ENCODE measurements around the gene SP2. TPM values are rescaled to one million over a fixed set of nuclear protein-coding genes. Genes with fewer than 3 reads are reported as not detected.

SP2 gene
- total RNA-seq, 6 experiments from 2014 or later, result 3.1 to 7.9 (median 5.5) TPM

GRCh38 chr17:47946516-47946915 is 50.5 kb downstream of the SP2 start:
- no CpG with 5 or more reads among the region's 6 CpGs for WGBS (ENCODE audit: insufficient coverage, low coverage, low lambda C conversion rate, missing lambda C conversion rate)
- TF ChIP-seq POLR2A (IDR thresholded peaks at IDR 0.05), result no peak
- Histone ChIP-seq H3K27me3 (no peaks in the 10 kb centered on the region), H3K36me3 (peaks cover 0 to 5% (median 0%) of the 10 kb centered on the region in 4 donors), H3K4me1 (peaks cover 2 to 86% (median 38%) of the 10 kb centered on the region in 4 donors), H3K27ac (peak overlapping the region; percentile 61 to 98 (median 86)), H3K4me3 (no peak overlapping the region), H3K9me3 (no peaks in the 10 kb centered on the region)
- intact Hi-C loops (cut with DNase I), result no loop called here
- no peak for ATAC-seq
- no peak for DNase-seq

GRCh38 chr17:47946929-47947397 is 50.9 kb downstream of the SP2 start:
- DNase-seq, result peak; percentile 79 to 86 (median 83)
- 29% methylated on average over 2 of the region's 2 CpGs for WGBS (ENCODE audit: insufficient coverage, low coverage, low lambda C conversion rate, missing lambda C conversion rate)
- intact Hi-C loops (cut with DNase I), result no loop called here
- no peaks in the 10 kb centered on the region for H3K27me3 ChIP-seq
- H3K4me1 ChIP-seq, result peaks cover 2 to 90% (median 40%) of the 10 kb centered on the region in 4 donors
- H3K9me3 ChIP-seq, result no peaks in the 10 kb centered on the region
- peak overlapping the region; percentile 61 to 98 (median 86) for H3K27ac ChIP-seq
- TF ChIP-seq POLR2A (IDR thresholded peaks at IDR 0.05), result no peak
- peak; percentile 77 to 88 (median 84) for TF ChIP-seq CTCF (IDR thresholded peaks at IDR 0.05)
- H3K4me3 ChIP-seq, result no peak overlapping the region
- ATAC-seq, result peak; percentile 58 to 68 (median 64)
- peaks cover 0 to 5% (median 0%) of the 10 kb centered on the region in 4 donors for H3K36me3 ChIP-seq

- ATAC-seq, result peak; percentile 62 to 76 (median 69)
- peak overlapping the region; percentile 86 to 98 (median 93) for H3K27ac ChIP-seq
- H3K4me1 ChIP-seq, result peaks cover 2 to 88% (median 37%) of the 10 kb centered on the region in 4 donors
- peaks cover 0 to under 1% (median 0%) of the 10 kb centered on the region in 4 donors for H3K36me3 ChIP-seq
- H3K9me3 ChIP-seq, result no peaks in the 10 kb centered on the region
- DNase-seq, result peak; percentile 81 to 94 (median 90)
- peak overlapping the region in 2 of 3 donors; percentile 39 to 52 for H3K4me3 ChIP-seq
- H3K27me3 ChIP-seq, result no peaks in the 10 kb centered on the region
- intact Hi-C loops (cut with DNase I), result no loop called here
- TF ChIP-seq POLR2A (IDR thresholded peaks at IDR 0.05), result no peak
- TF ChIP-seq CTCF (IDR thresholded peaks at IDR 0.05), result no peak
- WGBS (ENCODE audit: insufficient coverage, low coverage, low lambda C conversion rate, missing lambda C conversion rate), result 6% methylated on average over 4 of the region's 5 CpGs
These were observed 52.7 kb downstream of the SP2 start for GRCh38 chr17:47948706-47949196.

GRCh38 chr17:47949197-47949759 is 53.2 kb downstream of the SP2 start:
- TF ChIP-seq POLR2A (IDR thresholded peaks at IDR 0.05) (no peak), CTCF (IDR thresholded peaks at IDR 0.05) (peak; percentile 92 to 97 (median 93))
- Histone ChIP-seq H3K4me3 (peak overlapping the region; percentile 29 to 52 (median 39)), H3K4me1 (peaks cover 2 to 85% (median 36%) of the 10 kb centered on the region in 4 donors), H3K36me3 (no peaks in the 10 kb centered on the region), H3K27ac (peak overlapping the region; percentile 86 to 98 (median 93)), H3K9me3 (no peaks in the 10 kb centered on the region), H3K27me3 (no peaks in the 10 kb centered on the region)
- DNase-seq (peak; percentile 96 to 98 (median 97)), ATAC-seq (peak; percentile 69 to 82 (median 78))
- WGBS (ENCODE audit: insufficient coverage, low coverage, low lambda C conversion rate, missing lambda C conversion rate), result 3% methylated on average over 14 of the region's 22 CpGs
- intact Hi-C loops (cut with DNase I), result no loop called here

GRCh38 chr17:47949946-47950345 is 53.9 kb downstream of the SP2 start:
- 0% methylated on average over 2 of the region's 3 CpGs for WGBS (ENCODE audit: insufficient coverage, low coverage, low lambda C conversion rate, missing lambda C conversion rate)
- no peaks in the 10 kb centered on the region for H3K36me3 ChIP-seq
- peak overlapping the region; percentile 29 to 52 (median 39) for H3K4me3 ChIP-seq
- no peaks in the 10 kb centered on the region for H3K27me3 ChIP-seq
- peak in 2 of 4 donors; percentile 10 to 11 for ATAC-seq
- H3K9me3 ChIP-seq, result no peaks in the 10 kb centered on the region
- intact Hi-C loops (cut with DNase I), result no loop called here
- peak overlapping the region; percentile 86 to 98 (median 93) for H3K27ac ChIP-seq
- TF ChIP-seq CTCF (IDR thresholded peaks at IDR 0.05) (no peak), POLR2A (IDR thresholded peaks at IDR 0.05) (no peak)
- peak; percentile 67 to 71 (median 71) for DNase-seq
- peaks cover 0 to 79% (median 31%) of the 10 kb centered on the region in 4 donors for H3K4me1 ChIP-seq
